Tibial artery (tissue), 4 donors: ENCODE measurements around the gene GATAD2A.

Experiments used
- DNase-seq, 2 donors: peaks; one replicate each; pipeline ENCODE4 v3.0.0-alpha.2; 2019
- H3K27ac ChIP-seq, 2 donors: fragments of 200-600 bp; sonication (generic) in 1 of 2; 1 replicate in 1 of 2; 2 replicates in 1 of 2; pipeline ENCODE4 v1.5.1; 2018 to 2019; ENCODE audit warnings: mild to moderate bottlenecking in 1 of 2
- H3K27me3 ChIP-seq, 2 donors: fragments of 200-600 bp; sonication (generic) in 1 of 2; one replicate each; pipeline versions ENCODE4 v1.5.1 to v1.6.0; 2016 to 2019
- H3K36me3 ChIP-seq, 3 donors: fragments of 200-600 bp; sonication (generic) in 2 of 3; one replicate each; pipeline ENCODE4 v1.5.1; 2016 to 2019; ENCODE audit warnings: mild to moderate bottlenecking in 2 of 3
- H3K4me1 ChIP-seq, 4 donors: fragments of 200-600 bp; sonication (generic) in 2 of 4; 1 replicate in 3 of 4; 2 replicates in 1 of 4; pipeline ENCODE4 v1.5.1; 2016 to 2019
- H3K4me3 ChIP-seq, 2 donors: fragments of 200-600 bp; sonication (generic) in 1 of 2; 1 replicate in 1 of 2; 2 replicates in 1 of 2; pipeline ENCODE4 v1.5.1; 2018 to 2019; ENCODE audit warnings: mild to moderate bottlenecking in 2 of 2
- H3K9me3 ChIP-seq, 3 donors: fragments of 200-600 bp; sonication (generic) in 1 of 3; one replicate each; pipeline ENCODE4 v1.5.1; 2016 to 2019
- CTCF ChIP-seq, 2 experiments: fragments of 200-600 bp in 1 of 2; fragments of 450-650 bp in 1 of 2; IDR thresholded peaks; one replicate each; pipeline ENCODE4 v1.5.1; 2017 to 2019; ENCODE audit warnings: antibody characterized with exemption in 2 of 2, mild to moderate bottlenecking in 1 of 2, moderate library complexity in 1 of 2
- intact Hi-C: fragments of 100-400 bp; cut with DNase I; formaldehyde crosslinking; loops from one replicate; pipeline ENCODE4 v1.15.0; 2023; ENCODE audit warnings: low total_unique reads

The GATAD2A gene

GRCh38 chr19:19421299-19421696 lies 15.8 kb downstream of the GATAD2A start:
- TF ChIP-seq CTCF (IDR thresholded peaks at IDR 0.05), result no peak
- H3K4me1 ChIP-seq, result peaks cover 0 to 79% (median 43%) of the 10 kb centered on the region in 4 donors
- intact Hi-C loops, result no loop called here

GRCh38 chr19:19422156-19422555 lies 16.7 kb downstream of the GATAD2A start:
- Histone ChIP-seq H3K4me1 (peaks cover 0 to 77% (median 44%) of the 10 kb centered on the region in 4 donors), H3K27me3 (no peaks in the 10 kb centered on the region), H3K36me3 (no peaks in the 10 kb centered on the region), H3K4me3 (no peak overlapping the region), H3K27ac (peak overlapping the region in 1 of 2 donors; percentile 71), H3K9me3 (no peaks in the 10 kb centered on the region)
- no peak for DNase-seq
- no peak for TF ChIP-seq CTCF (IDR thresholded peaks at IDR 0.05)
- intact Hi-C loops, result no loop called here

More at GRCh38 chr19:19421299-19421696, 15.8 kb downstream of the GATAD2A start:
- no peaks in the 10 kb centered on the region for H3K27me3 ChIP-seq
- H3K27ac ChIP-seq, result no peak overlapping the region
- no peaks in the 10 kb centered on the region for H3K36me3 ChIP-seq
- DNase-seq, result no peak
- no peak overlapping the region for H3K4me3 ChIP-seq
- no peaks in the 10 kb centered on the region for H3K9me3 ChIP-seq

GRCh38 chr19:19423322-19423721 lies 17.8 kb downstream of the GATAD2A start:
- H3K4me1 ChIP-seq, result peaks cover 0 to 75% (median 42%) of the 10 kb centered on the region in 4 donors
- no peaks in the 10 kb centered on the region for H3K9me3 ChIP-seq
- peak in 1 of 2 donors; percentile 86 for DNase-seq
- no peaks in the 10 kb centered on the region for H3K36me3 ChIP-seq
- no peaks in the 10 kb centered on the region for H3K27me3 ChIP-seq
- no peak overlapping the region for H3K4me3 ChIP-seq
- no peak for TF ChIP-seq CTCF (IDR thresholded peaks at IDR 0.05)
- H3K27ac ChIP-seq, result peak overlapping the region; percentile 49 to 71
- intact Hi-C loops, result no loop called here

- H3K4me1 ChIP-seq, result peaks cover 0 to 68% (median 46%) of the 10 kb centered on the region in 4 donors
- H3K36me3 ChIP-seq, result no peaks in the 10 kb centered on the region
- H3K4me3 ChIP-seq, result no peak overlapping the region
- H3K27me3 ChIP-seq, result no peaks in the 10 kb centered on the region
- no peaks in the 10 kb centered on the region for H3K9me3 ChIP-seq
- H3K27ac ChIP-seq, result no peak overlapping the region
- TF ChIP-seq CTCF (IDR thresholded peaks at IDR 0.05), result no peak
- no peak for DNase-seq
- intact Hi-C loops, result no loop called here
Observed at GRCh38 chr19:19425170-19425875, 19.8 kb downstream of the GATAD2A start.

GRCh38 chr19:19426216-19426615 lies 20.7 kb downstream of the GATAD2A start:
- H3K27me3 ChIP-seq, result no peaks in the 10 kb centered on the region
- no peak overlapping the region for H3K27ac ChIP-seq
- intact Hi-C loops, result no loop called here
- H3K4me3 ChIP-seq, result no peak overlapping the region
- no peak for TF ChIP-seq CTCF (IDR thresholded peaks at IDR 0.05)
- peaks cover 0 to 63% (median 43%) of the 10 kb centered on the region in 4 donors for H3K4me1 ChIP-seq
- no peaks in the 10 kb centered on the region for H3K36me3 ChIP-seq
- no peak for DNase-seq
- H3K9me3 ChIP-seq, result no peaks in the 10 kb centered on the region
